Stimulated activated CD8-positive, alpha-beta memory T cell treated with anti-CD3 and anti-CD28 coated beads, Interleukin-15, amount 100 ng/mL, for 4 hours (primary cell): ENCODE results near the gene GCDH.
"Not testable (repeated sequence)": the region's sequence is repeated elsewhere in the genome, so short reads cannot be mapped to it uniquely, and the experiment has no call there.

Experiments used
- DNase-seq, 2 donors: peaks; one replicate each; pipeline ENCODE4 v3.0.0-alpha.2; 2020; ENCODE audit warnings: low read depth in 2 of 2

Gene GCDH

DNA sequence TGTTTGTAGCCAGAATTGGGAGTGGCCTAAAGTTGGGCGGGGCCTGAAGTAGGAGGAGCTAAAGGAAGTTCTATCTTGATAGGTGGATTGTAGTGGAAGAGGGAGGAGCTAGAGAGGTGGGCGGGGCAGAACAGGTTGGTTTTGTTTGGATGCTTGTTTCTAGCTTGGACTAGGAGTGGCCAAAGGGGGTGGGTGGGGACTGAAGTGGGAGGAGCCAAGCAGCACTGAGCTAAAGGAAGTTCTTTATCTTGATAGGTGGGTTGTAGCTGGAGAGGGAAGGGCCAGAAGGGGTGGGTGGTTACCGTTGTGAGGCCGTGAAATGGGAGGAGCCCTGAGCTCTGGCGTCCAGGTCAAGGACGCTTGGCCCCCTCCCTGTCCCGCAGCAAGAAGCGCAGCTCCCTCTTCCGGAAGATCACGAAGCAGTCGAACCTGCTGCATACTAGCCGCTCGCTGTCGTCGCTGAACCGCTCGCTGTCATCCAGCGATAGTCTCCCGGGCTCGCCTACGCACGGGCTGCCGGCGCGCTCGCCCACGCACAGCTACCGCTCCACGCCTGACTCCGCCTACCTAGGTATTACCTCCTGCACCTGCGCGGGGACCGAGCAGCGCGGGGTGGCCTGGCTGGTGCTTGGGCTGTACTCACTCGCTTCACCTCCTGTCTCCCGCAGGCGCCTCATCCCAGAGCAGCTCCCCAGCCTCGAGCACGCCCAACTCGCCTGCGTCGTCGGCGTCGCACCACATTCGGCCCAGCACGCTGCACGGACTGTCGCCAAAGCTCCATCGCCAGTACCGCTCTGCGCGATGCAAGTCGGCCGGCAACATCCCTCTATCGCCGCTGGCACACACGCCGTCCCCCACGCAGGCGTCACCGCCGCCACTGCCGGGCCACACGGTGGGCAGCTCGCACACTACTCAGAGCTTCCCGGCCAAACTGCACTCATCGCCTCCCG is 17.7 kb upstream of the GCDH start:
- no peak for DNase-seq

- no peak for DNase-seq
These were observed 16.8 kb upstream of the GCDH start for GRCh38 chr19:12873891-12874745.

GRCh38 chr19:12875086-12875485 is 15.9 kb upstream of the GCDH start:
- no peak for DNase-seq

DNA sequence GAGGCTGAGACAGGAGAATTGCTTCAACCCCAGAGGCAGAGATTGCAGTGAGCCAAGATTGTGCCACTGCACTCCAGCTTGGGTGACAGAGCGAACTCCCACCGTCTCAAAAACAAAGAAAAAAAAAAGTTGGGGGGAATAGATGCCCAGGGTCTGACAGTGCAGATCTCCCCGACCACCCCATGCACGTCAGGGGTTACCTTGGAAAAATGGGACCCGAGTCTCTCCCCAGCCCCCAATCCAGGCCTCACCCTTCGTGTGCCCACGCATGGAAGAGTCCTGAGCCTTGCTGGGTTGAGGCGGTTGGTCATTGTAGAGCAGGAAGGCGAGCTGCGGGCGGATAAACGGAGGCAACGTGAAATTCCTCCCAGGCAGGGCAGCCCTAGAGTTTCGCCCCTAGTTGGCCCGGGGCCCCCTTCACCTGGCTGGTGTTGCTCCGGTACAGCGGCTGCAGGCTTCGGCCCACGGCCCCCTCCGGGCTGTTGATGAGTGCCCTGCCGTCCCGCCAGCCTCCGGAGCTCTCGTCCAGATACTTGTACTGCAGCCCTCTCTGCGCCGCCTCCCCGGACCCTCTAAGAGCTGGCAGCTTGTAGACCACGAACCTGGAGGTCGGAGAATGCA is 10.3 kb upstream of the GCDH start:
- DNase-seq = no peak

- DNase-seq = peak; percentile 71 to 78
These were observed 9.7 kb upstream of the GCDH start, which contains the start of gene DNASE2 for GRCh38 chr19:12881172-12881808. Gene DNASE2 (minus strand): TSS chr19:12881449. CDS start chr19:12881375, 74 bp downstream.

- DNase-seq = no peak
These were observed 8.4 kb upstream of the GCDH start for GRCh38 chr19:12882589-12882988.

DNA sequence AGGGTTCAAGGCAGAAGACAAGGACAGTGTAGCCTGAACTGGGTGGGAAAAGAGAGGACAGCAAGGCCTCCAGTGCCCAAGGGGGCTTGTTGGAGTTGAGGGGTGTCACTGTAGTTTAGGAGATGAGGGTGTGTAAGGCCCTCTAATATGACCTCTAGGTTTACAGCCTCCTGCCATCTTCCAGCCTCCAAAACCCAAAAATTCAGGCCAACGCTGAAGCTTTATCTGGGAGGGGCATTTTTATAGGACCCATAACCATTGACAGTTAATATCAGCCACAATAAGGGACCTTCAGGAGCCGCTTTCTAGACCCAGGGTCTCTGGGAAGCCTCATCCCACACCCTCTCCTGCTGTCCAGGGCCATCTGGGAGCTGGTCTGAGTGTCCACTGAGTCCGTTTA is 6.8 kb upstream of the GCDH start:
- DNase-seq = no peak

DNA sequence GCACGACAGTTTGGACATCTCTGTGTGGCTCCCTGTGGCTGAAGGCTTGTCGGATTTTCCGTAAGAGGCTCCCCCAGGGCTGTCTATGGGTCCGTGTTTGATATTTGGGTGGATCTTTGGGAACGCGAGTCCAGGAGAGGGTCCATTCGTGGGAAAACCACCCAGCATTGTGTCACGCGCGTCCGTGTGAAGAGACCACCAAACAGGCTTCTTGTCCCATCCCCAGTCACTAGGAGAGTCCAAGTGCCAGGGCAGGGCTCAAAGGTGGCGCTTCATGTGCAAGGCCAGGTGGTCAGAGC is 6.4 kb upstream of the GCDH start:
- no peak for DNase-seq

DNA sequence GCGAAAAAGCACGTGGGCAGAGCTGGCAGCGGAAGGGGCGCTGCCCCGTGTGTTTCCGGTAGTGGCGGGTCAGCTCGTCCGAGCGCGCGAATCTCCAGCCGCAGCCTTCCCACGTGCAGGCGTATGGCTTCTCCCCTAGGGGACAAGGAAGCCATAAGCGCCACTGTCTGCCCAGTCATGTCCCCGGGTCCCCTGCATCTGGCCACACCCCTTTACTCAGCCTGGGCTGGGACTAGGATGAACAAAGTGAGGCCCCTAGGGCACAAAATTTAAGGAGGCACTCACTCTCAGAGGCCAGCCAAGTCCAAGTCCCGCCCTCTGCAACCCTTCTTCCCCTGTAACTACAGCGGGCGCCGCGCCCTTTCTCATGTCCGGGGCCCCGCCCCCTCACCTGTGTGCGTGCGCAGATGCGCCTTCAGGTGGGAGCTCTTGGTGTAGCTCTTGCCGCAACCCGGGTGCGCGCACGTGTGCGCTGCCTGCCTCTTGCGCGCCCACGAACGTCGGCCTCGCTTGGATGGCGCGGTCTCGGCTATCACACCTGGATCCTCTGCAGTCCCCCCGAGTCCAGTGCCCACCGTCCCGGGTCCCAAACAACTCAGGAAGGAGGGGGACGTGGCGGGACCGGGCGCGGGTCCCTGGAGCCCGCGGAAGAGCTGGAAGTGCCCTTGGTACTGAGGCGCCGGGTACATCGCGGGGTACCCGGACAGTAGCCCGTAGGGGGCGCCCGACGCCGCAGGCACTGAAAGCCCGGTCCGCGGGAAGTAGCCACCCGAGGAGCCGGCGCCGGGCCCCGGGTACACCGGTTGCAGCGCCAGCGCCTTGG is 5.8 kb upstream of the GCDH start:
- peak; percentile 66 to 79 for DNase-seq

DNA sequence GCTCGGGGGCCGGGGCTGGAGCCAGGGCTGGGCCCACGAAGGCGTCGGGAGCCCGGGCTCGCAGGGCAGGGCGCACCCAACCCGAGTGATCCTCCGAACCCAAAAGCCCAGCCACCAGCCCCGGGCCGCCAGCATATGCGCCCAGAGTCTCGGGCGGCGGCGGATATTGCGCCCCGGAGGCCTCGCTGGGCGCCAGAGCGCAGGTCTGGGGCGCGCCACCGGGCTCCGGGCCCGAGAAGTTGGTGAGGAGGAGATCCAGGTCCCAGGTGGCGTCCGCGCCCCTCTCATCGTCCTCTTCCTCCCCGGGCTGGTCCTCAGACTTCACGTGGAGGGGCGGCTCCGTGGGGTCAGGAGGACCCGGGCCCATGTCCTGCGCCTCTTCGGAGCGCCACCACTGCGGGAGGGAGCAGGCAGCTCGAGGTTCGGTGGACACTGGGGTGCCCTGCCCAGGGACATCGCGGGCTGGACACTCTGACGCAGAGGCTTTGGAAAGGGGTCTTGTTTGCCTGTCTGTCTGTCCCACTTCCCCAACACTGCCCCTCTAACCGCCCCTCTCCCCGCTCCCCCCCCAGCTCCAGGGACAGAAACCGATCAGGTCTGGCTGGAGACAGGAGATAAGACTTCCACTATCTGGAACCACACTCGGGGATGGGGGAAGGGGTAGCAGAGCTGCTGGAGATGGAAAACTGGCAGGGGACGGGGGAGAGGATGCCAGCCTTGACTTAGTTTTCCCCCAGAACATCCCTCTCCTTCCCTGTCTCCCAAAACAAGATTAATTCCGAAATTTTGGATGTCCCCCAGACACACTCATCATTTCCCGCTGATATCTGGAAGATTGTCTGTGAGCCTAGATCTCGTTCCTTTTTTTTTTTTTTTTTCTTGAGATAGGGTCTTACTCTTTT is 5.0 kb upstream of the GCDH start:
- DNase-seq = no peak

- no peak for DNase-seq
These were observed 4.3 kb upstream of the GCDH start for GRCh38 chr19:12886651-12886968.

- no peak for DNase-seq
These were observed 3.8 kb upstream of the GCDH start, which contains the start of gene KLF1 for GRCh38 chr19:12886969-12887747. Gene KLF1 (minus strand): TSS chr19:12887201. CDS start chr19:12887140, 61 bp downstream.

- no peak for DNase-seq
These were observed 2.9 kb upstream of the GCDH start for GRCh38 chr19:12888006-12888603.

DNA sequence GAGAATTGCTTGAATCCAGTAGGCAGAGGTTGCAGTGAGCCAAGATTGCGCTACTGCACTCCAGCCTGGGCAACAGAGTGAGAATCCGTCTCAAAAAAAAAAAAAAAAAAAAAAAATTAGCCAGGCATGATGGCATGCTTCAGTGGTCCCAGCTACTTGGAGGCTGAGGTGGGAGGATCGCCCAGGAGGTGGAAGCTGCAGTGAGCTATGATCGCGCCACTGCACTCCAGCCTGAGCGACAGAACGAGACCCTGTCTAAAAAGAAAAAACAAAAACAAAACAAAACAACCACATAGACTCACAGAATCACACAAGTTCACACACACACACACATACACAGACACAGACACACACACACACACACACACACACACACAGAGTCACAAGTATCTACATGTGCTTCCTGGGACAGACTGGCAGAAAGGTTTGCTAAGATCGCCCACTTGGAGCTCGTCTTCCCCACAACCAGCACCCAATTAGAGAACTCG is 617 bp upstream of the GCDH start:
- not testable (repeated sequence) for DNase-seq

GRCh38 chr19:12891553-12892021 is 627 bp downstream of the GCDH start:
- DNase-seq = no peak

GRCh38 chr19:12893582-12893981 is 2.6 kb downstream of the GCDH start:
- no peak for DNase-seq

DNA sequence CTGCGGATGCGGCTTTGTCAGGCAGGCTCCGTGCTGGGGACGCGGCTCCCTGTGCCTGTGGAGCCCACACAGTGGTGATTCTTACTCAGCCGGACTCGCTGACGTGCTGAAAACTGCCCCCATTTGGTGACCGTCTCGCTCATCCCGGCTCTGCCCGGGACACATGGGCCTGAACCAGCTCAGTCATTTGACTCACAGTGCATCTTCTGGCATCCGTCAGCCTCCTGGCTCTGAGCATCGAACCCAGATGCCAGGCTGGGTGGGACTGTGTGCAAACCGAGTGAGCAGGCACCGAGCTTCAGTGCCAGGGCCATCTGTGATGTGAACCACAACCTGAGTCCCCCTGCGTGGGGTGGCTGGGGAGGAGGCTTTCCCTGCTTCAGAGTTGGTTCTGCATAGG is 5.5 kb downstream of the GCDH start:
- no peak for DNase-seq

- no peak for DNase-seq
These were observed 9.0 kb downstream of the GCDH start for GRCh38 chr19:12899891-12900518.
